Panc1 (cell line): ENCODE measurements around the gene ECI1. TPM values are rescaled to one million over a fixed set of nuclear protein-coding genes. Genes with fewer than 3 reads are reported as not detected.

Experiments
- ATAC-seq: fragments of 200-7000 bp; cut with Tn5 transposase; 2 replicates; pipeline ENCODE4 v1.9.1; 2020; ENCODE audit warnings: mild to moderate bottlenecking, moderate library complexity
- BruUV-seq: library from RNA; stranded (reverse); fragments of 400-500 nt; replicated peaks from 2 replicates; lab custom pipeline; 2021; lab: Mats Ljungman, UMichigan
- CTCF ChIA-PET: fragments of 300-600 bp; sonication (Branson Sonifier 250); formaldehyde crosslinking; loops from one replicate; lab custom pipeline; 2022; ENCODE audit warnings: antibody characterized with exemption; lab: Charles Lee
- POLR2A ChIA-PET: fragments of 300-600 bp; sonication (Branson Sonifier 250); formaldehyde crosslinking; loops from one replicate; lab custom pipeline; 2022; ENCODE audit warnings: antibody characterized with exemption; lab: Charles Lee
- DNase-seq: peaks from one replicate; pipeline ENCODE4 v3.0.0-alpha.2; 2010; ENCODE audit warnings: low read depth, low spot score
- H3K27ac ChIP-seq: 2 replicates; pipeline ENCODE4 v1.5.1; 2011; ENCODE audit warnings: mild to moderate bottlenecking, low read length, inconsistent platforms
- H3K27me3 ChIP-seq: fragments of 200-500 bp; sonication (Bioruptor generic); 2 replicates; pipeline ENCODE4 v1.6.0; 2014; ENCODE audit warnings: low read length, inconsistent platforms; ENCODE audit not compliant: control insufficient read depth, insufficient read depth
- H3K36me3 ChIP-seq: fragments of 200-500 bp; sonication (Bioruptor generic); 2 replicates; pipeline ENCODE4 v1.5.1; 2014; ENCODE audit warnings: inconsistent platforms, mild to moderate bottlenecking, low read length, moderate library complexity; ENCODE audit not compliant: control insufficient read depth, insufficient read depth
- H3K4me1 ChIP-seq: 2 replicates; pipeline ENCODE4 v1.5.1; 2011; ENCODE audit warnings: inconsistent platforms, mild to moderate bottlenecking, low read length, moderate library complexity; ENCODE audit not compliant: control insufficient read depth, insufficient read depth
- H3K4me3 ChIP-seq, 2 experiments: 2 replicates each; pipeline ENCODE4 v1.5.1; 2011 to 2012; ENCODE audit warnings: low read depth in 2 of 2, low read length in 2 of 2, mild to moderate bottlenecking in 2 of 2, inconsistent platforms in 1 of 2, moderate library complexity in 1 of 2
- H3K9me3 ChIP-seq: fragments of 200-500 bp; sonication (Bioruptor generic); 2 replicates; pipeline ENCODE4 v1.5.1; 2014; ENCODE audit warnings: low read depth, mild to moderate bottlenecking, inconsistent platforms, low read length, moderate library complexity; ENCODE audit not compliant: control insufficient read depth, insufficient read depth
- CTCF ChIP-seq: fragments of 450-650 bp; IDR thresholded peaks from 2 replicates; pipeline ENCODE4 v1.5.1; 2017; ENCODE audit warnings: mild to moderate bottlenecking
- POLR2AphosphoS5 ChIP-seq: IDR thresholded peaks from 2 replicates; pipeline ENCODE4 v1.6.1; 2012; ENCODE audit warnings: mild to moderate bottlenecking, low read depth, low read length, moderate library complexity
- REST ChIP-seq, 2 experiments: IDR thresholded peaks; 2 replicates each; pipeline ENCODE4 v1.6.1; 2011 to 2012; ENCODE audit warnings: low read depth in 2 of 2, control low read depth in 1 of 2, low read length in 1 of 2, mild to moderate bottlenecking in 1 of 2, moderate library complexity in 1 of 2; ENCODE audit not compliant: insufficient read depth in 1 of 2
- SIN3A ChIP-seq: IDR thresholded peaks from 2 replicates; pipeline ENCODE4 v1.6.1; 2012; ENCODE audit warnings: low read depth, mild to moderate bottlenecking, low read length, moderate library complexity, borderline replicate concordance; ENCODE audit not compliant: insufficient read depth
- TCF7L2 ChIP-seq: IDR thresholded peaks from 2 replicates; pipeline ENCODE4 v1.6.1; 2011; ENCODE audit warnings: mild to moderate bottlenecking, low read depth, low read length, inconsistent platforms
- in situ Hi-C: cut with HindIII; loops from 2 replicates; pipeline ENCODE4 v1.10.0; 2016; ENCODE audit warnings: low sequenced_read_pairs, low pct_unique_long_range_greater_than_20kb
- intact Hi-C: fragments of 100-400 bp; cut with micrococcal nuclease; formaldehyde crosslinking; loops from one replicate; pipeline ENCODE4 v1.10.0; 2022; ENCODE audit not compliant: unreplicated experiment
- total RNA-seq: library from RNA; stranded (reverse); gene quantifications from one replicate; pipeline ENCODE4 v1.2.1, GENCODE V29; 2021; ENCODE audit not compliant: unreplicated experiment

The ECI1 gene
- total RNA-seq, 1 experiment from 2014 or later: 117 TPM

GRCh38 chr16:2246301-2246885 lies 5.0 kb downstream of the ECI1 start:
- Histone ChIP-seq H3K27ac (no peak overlapping the region), H3K27me3 (no peaks in the 10 kb centered on the region), H3K4me3 (no peak overlapping the region), H3K9me3 (no peaks in the 10 kb centered on the region), H3K4me1 (0 out of 2 replicates have a peak, but pooled peaks cover 4% of the 10 kb centered on the region), H3K36me3 (peaks cover 2% of the 10 kb centered on the region)
- no TSS peak for BruUV-seq
- intact Hi-C loops: no loop called here
- DNase-seq: no peak
- no peak for ATAC-seq
- ChIA-PET POLR2A (interaction anchor here (1.1 kb wide), 1 partner anchor 8 kb away, joined by 4 read pairs; no protein-coding TSS in a partner anchor), CTCF (no interaction called here)
- TF ChIP-seq CTCF (no peak), SIN3A (no peak), POLR2AphosphoS5 (no peak), REST (IDR thresholded peaks at IDR 0.05; ENCODE audit: insufficient read depth in 1 of 2, low read depth in 2 of 2, low read length in 1 of 2) (no peak), TCF7L2 (no peak)
- in situ Hi-C loops: no loop called here

GRCh38 chr16:2244926-2245795 lies 6.2 kb downstream of the ECI1 start:
- Histone ChIP-seq H3K27ac (no peak overlapping the region), H3K36me3 (peaks cover 2% of the 10 kb centered on the region), H3K27me3 (no peaks in the 10 kb centered on the region), H3K4me1 (0 out of 2 replicates have a peak, but pooled peaks cover 3% of the 10 kb centered on the region), H3K4me3 (no peak overlapping the region), H3K9me3 (no peaks in the 10 kb centered on the region)
- BruUV-seq: no TSS peak
- TF ChIP-seq TCF7L2 (no peak), REST (IDR thresholded peaks at IDR 0.05; ENCODE audit: insufficient read depth in 1 of 2, low read depth in 2 of 2, low read length in 1 of 2) (no peak), POLR2AphosphoS5 (no peak), SIN3A (no peak), CTCF (no peak)
- intact Hi-C loops: no loop called here
- CTCF ChIA-PET: no interaction called here
- no peak for ATAC-seq
- in situ Hi-C loops: no loop called here
- no peak for DNase-seq
- POLR2A ChIA-PET: no interaction called here
